GM12875 (cell line): Measurements from ENCODE around the gene CDK14.

Experiments
- H3K4me3 ChIP-seq: one replicate; pipeline ENCODE4 v1.5.1; 2011; ENCODE audit warnings: low read depth, low read length, control low read depth
- TF ChIP-seq, protein P1 (sequence below): IDR thresholded peaks from 2 replicates; pipeline ENCODE4 v1.5.1; 2011; ENCODE audit warnings: low read depth, mild to moderate bottlenecking, control low read depth, inconsistent platforms, low read length, moderate library complexity, borderline replicate concordance; ENCODE audit not compliant: insufficient read depth

The CDK14 gene

DNA sequence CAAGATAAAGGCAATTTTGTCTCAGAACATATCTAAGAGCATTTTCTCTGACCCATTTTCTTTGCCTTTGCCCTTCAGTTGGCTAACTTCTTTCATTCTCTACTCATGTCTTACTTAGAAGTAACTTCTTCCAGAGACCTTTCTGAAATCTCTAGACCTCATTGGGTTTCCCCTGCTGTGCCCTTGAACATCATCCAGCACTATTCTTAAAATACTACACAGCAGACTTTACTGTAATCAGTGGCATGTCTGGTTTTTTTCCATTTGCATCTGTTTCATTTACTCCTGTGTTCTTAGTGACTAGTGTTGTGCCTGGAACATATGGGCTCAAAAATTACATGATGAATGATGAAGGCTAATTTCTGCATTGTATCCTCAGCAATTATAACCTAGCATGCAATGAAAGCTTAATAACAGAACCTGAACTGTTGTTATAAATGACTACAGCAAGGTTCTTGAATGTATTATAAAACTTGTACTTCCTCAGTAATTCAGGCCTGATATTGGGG lies 301.9 kb downstream of the CDK14 start:
- no peak overlapping the region for H3K4me3 ChIP-seq
- TF ChIP-seq, protein P1, sequence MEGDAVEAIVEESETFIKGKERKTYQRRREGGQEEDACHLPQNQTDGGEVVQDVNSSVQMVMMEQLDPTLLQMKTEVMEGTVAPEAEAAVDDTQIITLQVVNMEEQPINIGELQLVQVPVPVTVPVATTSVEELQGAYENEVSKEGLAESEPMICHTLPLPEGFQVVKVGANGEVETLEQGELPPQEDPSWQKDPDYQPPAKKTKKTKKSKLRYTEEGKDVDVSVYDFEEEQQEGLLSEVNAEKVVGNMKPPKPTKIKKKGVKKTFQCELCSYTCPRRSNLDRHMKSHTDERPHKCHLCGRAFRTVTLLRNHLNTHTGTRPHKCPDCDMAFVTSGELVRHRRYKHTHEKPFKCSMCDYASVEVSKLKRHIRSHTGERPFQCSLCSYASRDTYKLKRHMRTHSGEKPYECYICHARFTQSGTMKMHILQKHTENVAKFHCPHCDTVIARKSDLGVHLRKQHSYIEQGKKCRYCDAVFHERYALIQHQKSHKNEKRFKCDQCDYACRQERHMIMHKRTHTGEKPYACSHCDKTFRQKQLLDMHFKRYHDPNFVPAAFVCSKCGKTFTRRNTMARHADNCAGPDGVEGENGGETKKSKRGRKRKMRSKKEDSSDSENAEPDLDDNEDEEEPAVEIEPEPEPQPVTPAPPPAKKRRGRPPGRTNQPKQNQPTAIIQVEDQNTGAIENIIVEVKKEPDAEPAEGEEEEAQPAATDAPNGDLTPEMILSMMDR, result no peak

DNA sequence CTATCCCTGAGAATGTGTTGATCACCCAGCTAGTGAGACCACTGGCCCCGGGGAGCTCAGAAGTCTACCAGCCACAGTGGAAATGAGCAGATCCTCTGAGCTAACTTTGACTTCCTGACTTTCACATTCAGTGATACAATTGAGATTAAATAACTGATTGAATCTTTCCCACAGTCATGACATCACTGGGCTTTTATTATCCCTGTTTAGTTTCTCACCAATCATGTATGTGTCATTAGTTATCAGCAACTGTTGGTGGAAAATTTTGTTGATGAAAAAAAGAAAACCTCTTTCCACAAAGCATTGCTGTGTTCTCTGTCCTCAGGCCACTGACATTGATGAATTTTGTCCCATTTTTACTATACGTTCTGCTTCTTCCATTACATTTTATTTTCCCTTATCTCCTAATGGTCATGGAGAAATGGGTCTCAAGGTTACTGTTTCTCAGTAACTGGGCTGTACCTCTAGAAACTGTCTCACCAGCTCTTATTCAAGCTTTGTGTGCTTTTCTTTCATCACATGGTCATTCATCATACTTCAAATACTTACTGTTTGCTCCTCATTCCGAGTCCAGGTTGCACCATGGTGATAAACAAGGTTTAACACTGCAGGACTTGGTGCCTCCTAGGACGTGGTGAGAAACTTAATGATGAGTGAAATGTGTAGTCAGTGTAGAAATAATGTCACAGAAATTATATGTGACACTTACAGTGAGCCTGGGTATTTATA lies 304.7 kb downstream of the CDK14 start:
- TF ChIP-seq, protein P1, result no peak
- H3K4me3 ChIP-seq, result no peak overlapping the region

DNA sequence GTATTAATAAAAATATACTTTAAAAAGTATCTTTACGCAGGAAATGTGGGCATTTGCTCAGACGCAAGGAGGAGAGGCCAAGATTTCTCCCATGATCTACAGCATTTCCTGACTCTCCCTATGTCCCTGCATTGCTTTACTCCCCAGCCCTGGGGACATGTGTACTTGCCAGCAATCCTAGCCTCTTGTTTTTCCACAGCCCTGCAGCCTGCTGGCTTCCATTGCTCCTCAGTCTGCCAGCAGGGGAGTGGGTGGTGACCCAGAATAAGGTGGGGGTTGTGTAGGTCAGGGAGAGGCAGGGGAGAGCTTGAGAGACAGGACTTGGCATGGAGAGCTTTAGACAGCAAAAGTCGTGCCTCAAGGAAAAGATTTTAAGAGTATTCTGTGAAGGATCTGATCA lies 307.7 kb downstream of the CDK14 start:
- H3K4me3 ChIP-seq, result no peak overlapping the region
- TF ChIP-seq, protein P1, result no peak

DNA sequence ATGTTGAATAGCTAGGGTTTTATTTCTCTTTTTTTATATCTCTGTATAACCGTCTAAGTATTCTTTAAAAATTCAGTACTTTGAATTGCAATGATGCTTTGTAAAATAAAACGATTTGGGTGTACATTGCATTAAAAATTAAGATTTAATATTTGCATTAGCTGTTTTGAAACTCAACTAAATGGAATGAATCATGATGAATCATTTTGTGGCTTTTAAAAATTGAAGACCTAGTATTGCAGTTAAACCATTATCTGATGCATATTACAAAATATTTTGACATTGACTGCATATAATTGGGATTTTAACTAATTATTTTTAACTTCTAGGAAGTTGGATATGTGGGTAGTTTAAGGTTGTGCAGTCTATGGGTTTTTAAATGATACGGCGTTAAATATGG lies 314.0 kb downstream of the CDK14 start:
- no peak overlapping the region for H3K4me3 ChIP-seq
- TF ChIP-seq, protein P1, result no peak

DNA sequence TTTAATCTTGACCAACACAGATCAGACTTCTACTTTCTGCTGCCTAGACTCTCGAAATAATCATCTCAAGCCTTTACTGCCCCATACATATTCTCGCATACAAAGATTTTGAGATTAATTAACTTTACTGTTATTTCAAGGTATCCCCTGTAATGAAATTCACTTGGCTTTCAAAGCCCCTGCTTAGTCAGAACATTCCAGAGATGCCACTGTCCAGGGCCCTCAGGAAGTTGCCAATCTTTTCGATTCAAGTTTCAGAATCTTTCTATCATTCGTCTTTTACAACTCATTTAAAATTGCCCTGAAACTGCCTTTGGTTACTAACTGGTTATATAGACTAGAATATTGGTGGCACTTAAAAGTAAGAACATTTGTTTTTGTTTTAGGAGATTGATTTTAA lies 320.2 kb downstream of the CDK14 start:
- H3K4me3 ChIP-seq, result no peak overlapping the region
- TF ChIP-seq, protein P1, result no peak

DNA sequence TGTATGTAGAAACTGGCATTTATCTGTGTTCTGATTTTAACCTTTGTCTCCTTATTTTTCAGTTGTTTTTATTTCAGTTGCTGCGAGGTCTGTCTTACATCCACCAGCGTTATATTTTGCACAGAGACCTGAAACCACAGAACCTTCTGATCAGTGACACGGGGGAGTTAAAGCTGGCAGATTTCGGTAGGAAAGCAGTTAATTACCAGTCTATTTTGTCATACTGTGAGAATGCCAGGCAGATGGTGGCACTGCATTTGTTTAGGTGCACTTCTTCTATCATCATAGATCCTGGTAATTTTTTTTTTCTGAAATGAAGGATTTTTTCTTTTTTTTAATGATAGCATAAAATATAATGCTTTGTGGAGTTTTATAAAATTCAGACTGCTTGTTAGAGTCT lies 321.4 kb downstream of the CDK14 start:
- H3K4me3 ChIP-seq, result no peak overlapping the region
- TF ChIP-seq, protein P1, result no peak

DNA sequence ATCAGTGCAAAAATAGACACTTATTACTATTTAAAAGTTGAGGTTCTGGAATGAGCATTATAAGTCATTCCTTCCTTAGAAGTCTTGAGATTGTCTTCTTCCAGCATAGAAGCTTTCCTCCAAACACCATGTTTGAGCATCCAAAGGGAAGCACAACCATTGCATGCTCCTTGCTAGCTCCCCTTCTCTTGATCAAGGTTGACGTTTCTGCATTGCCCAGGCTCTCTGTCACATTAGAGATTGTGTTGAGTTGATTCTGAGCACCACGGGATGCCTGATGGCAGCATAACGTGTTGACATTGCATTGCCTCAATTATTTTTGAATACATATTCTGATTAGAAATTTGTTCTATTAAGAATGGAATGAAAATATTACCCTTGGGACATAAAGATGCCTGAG lies 322.2 kb downstream of the CDK14 start:
- TF ChIP-seq, protein P1, result no peak

More for the DNA sequence above, 322.2 kb downstream of the CDK14 start:
- no peak overlapping the region for H3K4me3 ChIP-seq
